Keratinocyte (primary cell): ENCODE results near the gene ACTN3. TPM values are rescaled to one million over a fixed set of nuclear protein-coding genes. Genes with fewer than 3 reads are reported as not detected.
"Not testable (repeated sequence)": the region's sequence is repeated elsewhere in the genome, so short reads cannot be mapped to it uniquely, and the experiment has no call there.

Source experiments
- DNase-seq: peaks from one replicate; pipeline ENCODE4 v3.0.0-alpha.2; 2011; ENCODE audit warnings: low read depth, missing footprints, low spot score
- FAIRE-seq: peaks from 2 replicates; lab custom pipeline; 2011; peaks lifted over from hg19 to GRCh38; lab: Jason Lieb, UNC
- H2AFZ ChIP-seq: 2 replicates; pipeline ENCODE4 v1.6.0; 2012; ENCODE audit warnings: low read length, control low read depth, inconsistent platforms; ENCODE audit not compliant: control insufficient read depth
- H3K27ac ChIP-seq: 2 replicates; pipeline ENCODE4 v1.5.1; 2011; ENCODE audit warnings: low read length; ENCODE audit not compliant: control insufficient read depth, insufficient read depth
- H3K27me3 ChIP-seq: 3 replicates; pipeline ENCODE4 v1.6.0; 2011; ENCODE audit warnings: low read length; ENCODE audit not compliant: control insufficient read depth, insufficient read depth; ENCODE audit errors: extremely low read depth
- H3K36me3 ChIP-seq, 2 experiments: 2 replicates in 1 of 2; 3 replicates in 1 of 2; pipeline ENCODE4 v1.5.1; 2011; ENCODE audit warnings: low read length in 2 of 2, mild to moderate bottlenecking in 1 of 2; ENCODE audit not compliant: control insufficient read depth in 2 of 2, insufficient read depth in 2 of 2; ENCODE audit errors: extremely low read depth in 1 of 2
- H3K4me1 ChIP-seq: 3 replicates; pipeline ENCODE4 v1.5.1; 2011; ENCODE audit warnings: low read length; ENCODE audit not compliant: control insufficient read depth, insufficient read depth; ENCODE audit errors: extremely low read depth
- H3K4me2 ChIP-seq: 3 replicates; pipeline ENCODE4 v1.6.0; 2011; ENCODE audit warnings: low read depth, low read length; ENCODE audit not compliant: control insufficient read depth, insufficient read depth; ENCODE audit errors: extremely low read depth
- H3K4me3 ChIP-seq, 3 experiments: fragments of 200-600 bp in 1 of 3; sonication (generic) in 1 of 3; 2 replicates in 2 of 3; 3 replicates in 1 of 3; pipeline ENCODE4 v1.5.1; 2011 to 2016; ENCODE audit warnings: low read length in 3 of 3, mild to moderate bottlenecking in 3 of 3, control low read depth in 2 of 3, inconsistent platforms in 1 of 3, low read depth in 1 of 3, mixed read lengths in 1 of 3, mixed run types in 1 of 3, moderate library complexity in 1 of 3; ENCODE audit not compliant: control insufficient read depth in 2 of 3, insufficient read depth in 2 of 3; ENCODE audit errors: extremely low read depth in 1 of 3
- H3K79me2 ChIP-seq: 2 replicates; pipeline ENCODE4 v1.6.0; 2012; ENCODE audit warnings: low read length; ENCODE audit not compliant: control insufficient read depth, insufficient read depth
- H3K9ac ChIP-seq: 3 replicates; pipeline ENCODE4 v1.6.0; 2011; ENCODE audit warnings: low read length; ENCODE audit not compliant: control insufficient read depth, insufficient read depth; ENCODE audit errors: extremely low read depth
- H3K9me1 ChIP-seq: 3 replicates; pipeline ENCODE4 v1.6.0; 2011; ENCODE audit warnings: low read length; ENCODE audit not compliant: control insufficient read depth, insufficient read depth; ENCODE audit errors: extremely low read depth
- H3K9me3 ChIP-seq: 2 replicates; pipeline ENCODE4 v1.5.1; 2012; ENCODE audit warnings: low read depth, low read length; ENCODE audit not compliant: control insufficient read depth
- H4K20me1 ChIP-seq: 3 replicates; pipeline ENCODE4 v1.6.0; 2011; ENCODE audit warnings: low read length; ENCODE audit not compliant: control insufficient read depth, insufficient read depth; ENCODE audit errors: extremely low read depth
- EZH2 ChIP-seq: IDR thresholded peaks from one replicate; pipeline ENCODE4 v1.6.1; 2012; ENCODE audit warnings: inconsistent platforms, mild to moderate bottlenecking, low read length, moderate library complexity
- dilution Hi-C: fragments of 300-500 bp; cut with MboI; formaldehyde crosslinking; loops from one replicate; pipeline ENCODE4 v1.7.0; 2020; ENCODE audit warnings: low sequenced_read_pairs; ENCODE audit not compliant: extremely low pct_ligation_motif_present
- polyA plus RNA-seq, 5 experiments: library from polyadenylated mRNA; depleted of rRNA in 3 of 5; stranded (reverse) in 3 of 5; stranded (forward) in 1 of 5; unstranded in 1 of 5; fragments of >200 nt; gene quantifications; 1 replicate in 1 of 5; 2 replicates in 3 of 5; 3 replicates in 1 of 5; pipeline versions ENCODE4 v1.2.1 to v1.2.3, GENCODE V29; 2011 to 2012; ENCODE audit warnings: missing spikeins in 2 of 5, low read depth in 1 of 5, low replicate concordance in 1 of 5
- TF ChIP-seq, protein P1 (sequence below), 3 experiments: IDR thresholded peaks in 1 of 3; conservative IDR thresholded peaks in 1 of 3; optimal IDR thresholded peaks in 1 of 3; 2 replicates in 2 of 3; 3 replicates in 1 of 3; pipeline versions ENCODE3 to v1.5.1; 2011; ENCODE audit warnings: low read length in 3 of 3, mild to moderate bottlenecking in 3 of 3, moderate library complexity in 2 of 3, control low read depth in 1 of 3, inconsistent platforms in 1 of 3; ENCODE audit not compliant: insufficient read depth in 2 of 3; ENCODE audit errors: extremely low read depth in 1 of 3

ACTN3 gene
- polyA plus RNA-seq, 1 donor (not counting 4 experiments of a cell fraction or from before 2014, with no cell fraction given), result not detected

DNA sequence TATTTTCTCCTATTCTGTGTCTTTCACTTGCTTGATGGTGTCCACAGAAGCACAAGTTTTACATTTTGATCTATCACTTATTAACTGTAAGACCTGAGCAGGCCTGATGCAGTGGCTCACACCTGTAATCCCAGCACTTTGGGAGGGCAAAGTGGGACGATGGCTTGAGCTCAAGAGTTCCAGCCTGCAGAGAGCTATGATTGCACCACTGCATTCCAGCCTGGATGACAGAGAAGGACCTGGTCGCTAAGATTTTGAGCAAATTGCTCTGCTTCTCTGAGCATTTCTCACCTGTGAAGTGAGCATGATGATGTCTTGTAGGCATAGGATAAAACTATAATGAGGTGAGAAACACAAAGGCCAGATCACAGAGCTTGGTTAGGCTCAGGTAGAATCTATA lies 39.4 kb downstream of the ACTN3 start:
- dilution Hi-C loops, result no loop called here
- no peak for TF ChIP-seq EZH2
- TF ChIP-seq, protein P1, sequence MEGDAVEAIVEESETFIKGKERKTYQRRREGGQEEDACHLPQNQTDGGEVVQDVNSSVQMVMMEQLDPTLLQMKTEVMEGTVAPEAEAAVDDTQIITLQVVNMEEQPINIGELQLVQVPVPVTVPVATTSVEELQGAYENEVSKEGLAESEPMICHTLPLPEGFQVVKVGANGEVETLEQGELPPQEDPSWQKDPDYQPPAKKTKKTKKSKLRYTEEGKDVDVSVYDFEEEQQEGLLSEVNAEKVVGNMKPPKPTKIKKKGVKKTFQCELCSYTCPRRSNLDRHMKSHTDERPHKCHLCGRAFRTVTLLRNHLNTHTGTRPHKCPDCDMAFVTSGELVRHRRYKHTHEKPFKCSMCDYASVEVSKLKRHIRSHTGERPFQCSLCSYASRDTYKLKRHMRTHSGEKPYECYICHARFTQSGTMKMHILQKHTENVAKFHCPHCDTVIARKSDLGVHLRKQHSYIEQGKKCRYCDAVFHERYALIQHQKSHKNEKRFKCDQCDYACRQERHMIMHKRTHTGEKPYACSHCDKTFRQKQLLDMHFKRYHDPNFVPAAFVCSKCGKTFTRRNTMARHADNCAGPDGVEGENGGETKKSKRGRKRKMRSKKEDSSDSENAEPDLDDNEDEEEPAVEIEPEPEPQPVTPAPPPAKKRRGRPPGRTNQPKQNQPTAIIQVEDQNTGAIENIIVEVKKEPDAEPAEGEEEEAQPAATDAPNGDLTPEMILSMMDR (optimal IDR thresholded peaks at IDR 0.05 in 1 of 3, IDR thresholded peaks at IDR 0.05 in 1 of 3, conservative IDR thresholded peaks at IDR 0.05 in 1 of 3; ENCODE audit: extremely low read depth in 1 of 3, insufficient read depth in 2 of 3, low read length in 3 of 3), result no peak
- no peaks in the 10 kb centered on the region for H3K79me2 ChIP-seq

DNA sequence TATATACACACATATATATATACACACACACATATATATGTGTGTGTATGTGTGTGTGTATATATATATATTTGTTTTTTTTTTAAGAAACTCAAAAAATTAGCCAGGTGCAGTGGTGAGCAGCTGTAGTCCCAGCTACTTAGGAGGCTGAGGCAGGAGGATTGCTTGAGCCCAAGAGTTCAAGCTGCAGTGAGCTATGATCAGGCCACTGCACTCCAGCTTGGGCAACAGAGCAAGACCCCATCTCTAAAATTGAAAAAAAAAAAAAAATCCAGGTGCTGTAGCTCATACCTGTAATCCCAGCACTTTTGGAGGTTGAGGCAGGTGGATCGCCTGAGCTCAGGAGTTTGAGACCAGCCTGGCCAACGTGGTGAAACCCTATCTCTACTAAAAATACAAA lies 42.6 kb downstream of the ACTN3 start:
- H3K4me3 ChIP-seq, FAIRE-seq, DNase-seq, H3K9ac ChIP-seq, H3K79me2 ChIP-seq, H3K36me3 ChIP-seq, H3K4me2 ChIP-seq, H3K27ac ChIP-seq, H2AFZ ChIP-seq, dilution Hi-C loops, H4K20me1 ChIP-seq, H3K9me3 ChIP-seq, H3K9me1 ChIP-seq, H3K27me3 ChIP-seq: not testable (repeated sequence)
- peaks cover 11% of the 10 kb centered on the region for H3K4me1 ChIP-seq

More for the DNA sequence above, 39.4 kb downstream of the ACTN3 start:
- Histone ChIP-seq H3K9me3 (no peaks in the 10 kb centered on the region), H3K4me1 (no peaks in the 10 kb centered on the region), H3K27ac (no peak overlapping the region), H3K4me2 (no peak overlapping the region), H3K9me1 (no peaks in the 10 kb centered on the region), H3K9ac (no peak overlapping the region), H3K36me3 (no peaks in the 10 kb centered on the region), H2AFZ (no peak overlapping the region), H3K27me3 (no peaks in the 10 kb centered on the region), H4K20me1 (no peaks in the 10 kb centered on the region), H3K4me3 (no peak overlapping the region)
- FAIRE-seq (no peak), DNase-seq (no peak)

- Histone ChIP-seq H3K9me3 (no peaks in the 10 kb centered on the region), H2AFZ (no peak overlapping the region), H3K4me1 (peaks cover 11% of the 10 kb centered on the region), H3K9ac (no peak overlapping the region), H3K4me2 (no peak overlapping the region), H3K79me2 (peaks cover 6% of the 10 kb centered on the region), H3K27me3 (no peaks in the 10 kb centered on the region), H3K36me3 (no peaks in the 10 kb centered on the region), H3K27ac (no peak overlapping the region), H3K9me1 (no peaks in the 10 kb centered on the region), H4K20me1 (no peaks in the 10 kb centered on the region), H3K4me3 (no peak overlapping the region)
- DNase-seq (no peak), FAIRE-seq (no peak)
- dilution Hi-C loops, result no loop called here
- TF ChIP-seq EZH2, result no peak
- TF ChIP-seq, protein P1 (optimal IDR thresholded peaks at IDR 0.05 in 1 of 3, IDR thresholded peaks at IDR 0.05 in 1 of 3, conservative IDR thresholded peaks at IDR 0.05 in 1 of 3; ENCODE audit: extremely low read depth in 1 of 3, insufficient read depth in 2 of 3, low read length in 3 of 3), result no peak
Observed at GRCh38 chr11:66589996-66590675, 43.4 kb downstream of the ACTN3 start.
